Measurements from ENCODE around the gene VPS13D.

- no peak for TF ChIP-seq CTCF (IDR thresholded peaks at IDR 0.05; ENCODE audit: borderline replicate concordance, extremely low read depth, low read length, poor library complexity, severe bottlenecking)
- no peak for TF ChIP-seq EZH2 (IDR thresholded peaks at IDR 0.05; ENCODE audit: borderline replicate concordance, low read depth, low read length, severe bottlenecking)
These were observed 297.7 kb downstream of the VPS13D start for GRCh38 chr1:12527564-12527963.
